H9 (cell line): ENCODE results near the gene AGBL4. TPM values are rescaled to one million over a fixed set of nuclear protein-coding genes. Genes with fewer than 3 reads are reported as not detected.

Experiments
- DNase-seq: peaks from one replicate; pipeline ENCODE4 v3.0.0-alpha.2; 2017
- H2AFZ ChIP-seq: one replicate; pipeline ENCODE4 v1.6.1; 2013; ENCODE audit warnings: mild to moderate bottlenecking, low read length, control low read depth, moderate library complexity
- H2AK5ac ChIP-seq: 2 replicates; pipeline ENCODE4 v1.6.1; 2013; ENCODE audit warnings: low read length, control low read depth, mixed read lengths; ENCODE audit not compliant: insufficient read length
- H2BK120ac ChIP-seq: one replicate; pipeline ENCODE4 v1.6.1; 2013; ENCODE audit warnings: low read depth, mild to moderate bottlenecking, low read length, control low read depth, inconsistent platforms; ENCODE audit not compliant: poor library complexity, severe bottlenecking
- H2BK12ac ChIP-seq: 2 replicates; pipeline ENCODE4 v1.6.1; 2013; ENCODE audit warnings: low read length, control low read depth, mixed read lengths, low read depth; ENCODE audit not compliant: insufficient read length
- H2BK15ac ChIP-seq: 2 replicates; pipeline ENCODE4 v1.6.1; 2013; ENCODE audit warnings: low read depth, low read length, control low read depth
- H2BK20ac ChIP-seq: one replicate; pipeline ENCODE4 v1.6.1; 2013; ENCODE audit warnings: low read depth, mild to moderate bottlenecking, low read length, control low read depth, inconsistent platforms; ENCODE audit not compliant: poor library complexity, severe bottlenecking
- H2BK5ac ChIP-seq: 2 replicates; pipeline ENCODE4 v1.6.1; 2013; ENCODE audit warnings: low read length, control low read depth, mixed read lengths; ENCODE audit not compliant: insufficient read length
- H3K14ac ChIP-seq: 2 replicates; pipeline ENCODE4 v1.6.1; 2013; ENCODE audit warnings: low read length, control low read depth; ENCODE audit not compliant: insufficient read depth
- H3K18ac ChIP-seq: 2 replicates; pipeline ENCODE4 v1.6.1; 2013; ENCODE audit warnings: low read depth, mild to moderate bottlenecking, mixed read lengths, low read length, control low read depth; ENCODE audit not compliant: insufficient read length
- H3K23ac ChIP-seq: 2 replicates; pipeline ENCODE4 v1.6.1; 2013; ENCODE audit warnings: low read length, control low read depth, mixed read lengths, low read depth; ENCODE audit not compliant: insufficient read length
- H3K23me2 ChIP-seq: 2 replicates; pipeline ENCODE4 v1.6.1; 2013; ENCODE audit warnings: low read depth, mild to moderate bottlenecking, mixed read lengths, low read length, control low read depth; ENCODE audit not compliant: insufficient read length, poor library complexity, severe bottlenecking
- H3K27ac ChIP-seq: 2 replicates; pipeline ENCODE4 v1.5.1; 2013; ENCODE audit warnings: low read length, control low read depth, mixed read lengths, low read depth; ENCODE audit not compliant: insufficient read length
- H3K27me3 ChIP-seq: 2 replicates; pipeline ENCODE4 v1.6.1; 2013; ENCODE audit warnings: low read length, control low read depth, inconsistent platforms; ENCODE audit not compliant: insufficient read depth
- H3K4ac ChIP-seq: 2 replicates; pipeline ENCODE4 v1.6.1; 2013; ENCODE audit warnings: low read depth, mild to moderate bottlenecking, control low read depth, inconsistent platforms, low read length, moderate library complexity
- H3K4me1 ChIP-seq: 2 replicates; pipeline ENCODE4 v1.6.1; 2013; ENCODE audit warnings: low read length, control low read depth, inconsistent platforms; ENCODE audit not compliant: insufficient read depth
- H3K4me2 ChIP-seq: 2 replicates; pipeline ENCODE4 v1.6.1; 2013; ENCODE audit warnings: low read length, control low read depth, mixed read lengths; ENCODE audit not compliant: insufficient read length, insufficient read depth
- H3K56ac ChIP-seq: 2 replicates; pipeline ENCODE4 v1.6.1; 2013; ENCODE audit warnings: low read depth, mild to moderate bottlenecking, mixed read lengths, low read length, control low read depth; ENCODE audit not compliant: insufficient read length
- H3K79me1 ChIP-seq: 2 replicates; pipeline ENCODE4 v1.6.1; 2013; ENCODE audit warnings: low read depth, mild to moderate bottlenecking, moderate library complexity, low read length, control low read depth, inconsistent platforms; ENCODE audit not compliant: insufficient read depth, poor library complexity, severe bottlenecking
- H3K79me2 ChIP-seq: 2 replicates; pipeline ENCODE4 v1.6.1; 2013; ENCODE audit warnings: low read length, control low read depth, inconsistent platforms; ENCODE audit not compliant: insufficient read depth
- H3K9ac ChIP-seq: 2 replicates; pipeline ENCODE4 v1.6.1; 2013; ENCODE audit warnings: low read length, control low read depth, mixed read lengths; ENCODE audit not compliant: insufficient read length; ENCODE audit errors: extremely low read depth
- H3K9me3 ChIP-seq: one replicate; pipeline ENCODE4 v1.6.1; 2013; ENCODE audit warnings: low read depth, low read length, inconsistent platforms; ENCODE audit not compliant: control insufficient read depth
- H3T11ph ChIP-seq: one replicate; pipeline ENCODE4 v1.6.1; 2013; ENCODE audit warnings: mild to moderate bottlenecking, low read length, control low read depth, inconsistent platforms
- H4K20me1 ChIP-seq: one replicate; pipeline ENCODE4 v1.6.1; 2013; ENCODE audit not compliant: control insufficient read depth, insufficient read length, insufficient read depth
- H4K5ac ChIP-seq: 2 replicates; pipeline ENCODE4 v1.6.1; 2013; ENCODE audit warnings: low read depth, mild to moderate bottlenecking, mixed read lengths, low read length, control low read depth; ENCODE audit not compliant: insufficient read length
- H4K8ac ChIP-seq: replicated peaks from 2 replicates; pipeline ENCODE4 v1.6.1; 2013; ENCODE audit warnings: low read length, control low read depth, mixed read lengths, low read depth; ENCODE audit not compliant: insufficient read length
- H4K91ac ChIP-seq: 2 replicates; pipeline ENCODE4 v1.6.1; 2013; ENCODE audit warnings: low read depth, mild to moderate bottlenecking, moderate library complexity, mixed read lengths, low read length, control low read depth; ENCODE audit not compliant: insufficient read length
- H3K27ac Mint-ChIP-seq, 3 experiments: 2 replicates in 2 of 3; 3 replicates in 1 of 3; pipeline ENCODE4 v1.8.0; 2020 to 2021; ENCODE audit warnings: mixed read lengths in 3 of 3, mild to moderate bottlenecking in 1 of 3, moderate library complexity in 1 of 3
- H3K27me3 Mint-ChIP-seq: 2 replicates; pipeline ENCODE4 v1.8.0; 2021; ENCODE audit warnings: low read depth, mild to moderate bottlenecking, moderate library complexity, mixed read lengths
- H3K36me3 Mint-ChIP-seq, 3 experiments: 2 replicates in 2 of 3; 3 replicates in 1 of 3; pipeline ENCODE4 v1.8.0; 2020 to 2021; ENCODE audit warnings: low read depth in 3 of 3, mixed read lengths in 3 of 3; ENCODE audit not compliant: insufficient read depth in 1 of 3
- H3K4me1 Mint-ChIP-seq, 2 experiments: 2 replicates each; pipeline ENCODE4 v1.8.0; 2020; ENCODE audit warnings: mixed read lengths in 2 of 2
- H3K4me3 Mint-ChIP-seq, 2 experiments: 2 replicates in 1 of 2; 3 replicates in 1 of 2; pipeline ENCODE4 v1.8.0; 2020 to 2021; ENCODE audit warnings: mild to moderate bottlenecking in 2 of 2, mixed read lengths in 2 of 2, moderate library complexity in 1 of 2
- H3K9me3 Mint-ChIP-seq, 2 experiments: 2 replicates in 1 of 2; 3 replicates in 1 of 2; pipeline ENCODE4 v1.8.0; 2020; ENCODE audit warnings: mild to moderate bottlenecking in 2 of 2, mixed read lengths in 2 of 2, moderate library complexity in 1 of 2
- WGBS: extraction: QIAGEN DNeasy Blood & Tissue Kit; methylation state at CpG from one replicate; pipeline ENCODE4 v1.1.7; 2013; ENCODE audit warnings: missing lambda C conversion rate, low lambda C conversion rate, mixed read lengths; ENCODE audit not compliant: insufficient read length; ENCODE audit errors: extremely low coverage; 5-methylcytosine and 5-hydroxymethylcytosine counted together
- total RNA-seq: library from RNA; stranded (reverse); gene quantifications from 2 replicates; pipeline ENCODE4 v1.2.1, GENCODE V29; 2021
- TF ChIP-seq, protein P1 (sequence below): fragments of 200-600 bp; sonication (generic); conservative IDR thresholded peaks from 3 replicates; pipeline ENCODE4 v1.8.0; 2021; ENCODE audit warnings: antibody characterized with exemption, mild to moderate bottlenecking

The AGBL4 gene
- total RNA-seq, 1 experiment from 2014 or later = not detected

GRCh38 chr1:48817505-48818114 lies 1206.1 kb downstream of the AGBL4 start:
- Histone ChIP-seq H4K91ac (no peak overlapping the region), H3K27ac (no peak overlapping the region), H2BK120ac (no peak overlapping the region), H3K79me1 (no peaks in the 10 kb centered on the region), H4K20me1 (no peaks in the 10 kb centered on the region), H2BK15ac (no peak overlapping the region), H3K23ac (no peak overlapping the region), H3K23me2 (no peaks in the 10 kb centered on the region), H2BK20ac (no peak overlapping the region), H3K27me3 (no peaks in the 10 kb centered on the region), H3K14ac (no peak overlapping the region), H3T11ph (no peak overlapping the region), H3K9ac (no peak overlapping the region), H3K79me2 (no peaks in the 10 kb centered on the region), H4K8ac (no peak overlapping the region), H2AFZ (no peak overlapping the region), H3K18ac (no peak overlapping the region), H3K4me2 (no peak overlapping the region), H4K5ac (no peak overlapping the region), H2BK5ac (no peak overlapping the region), H3K4me1 (no peaks in the 10 kb centered on the region), H3K56ac (no peak overlapping the region), H3K4ac (no peak overlapping the region), H3K9me3 (no peaks in the 10 kb centered on the region), H2BK12ac (no peak overlapping the region), H2AK5ac (no peak overlapping the region)
- Mint-ChIP-seq H3K4me3 (no peak overlapping the region), H3K36me3 (no peaks in the 10 kb centered on the region), H3K27me3 (no peaks in the 10 kb centered on the region; the same call in none of the 2 replicates), H3K9me3 (no peaks in the 10 kb centered on the region), H3K4me1 (no peaks in the 10 kb centered on the region), H3K27ac (no peak overlapping the region)
- no CpG with 5 or more reads among the region's 4 CpGs for WGBS
- TF ChIP-seq, protein P1, sequence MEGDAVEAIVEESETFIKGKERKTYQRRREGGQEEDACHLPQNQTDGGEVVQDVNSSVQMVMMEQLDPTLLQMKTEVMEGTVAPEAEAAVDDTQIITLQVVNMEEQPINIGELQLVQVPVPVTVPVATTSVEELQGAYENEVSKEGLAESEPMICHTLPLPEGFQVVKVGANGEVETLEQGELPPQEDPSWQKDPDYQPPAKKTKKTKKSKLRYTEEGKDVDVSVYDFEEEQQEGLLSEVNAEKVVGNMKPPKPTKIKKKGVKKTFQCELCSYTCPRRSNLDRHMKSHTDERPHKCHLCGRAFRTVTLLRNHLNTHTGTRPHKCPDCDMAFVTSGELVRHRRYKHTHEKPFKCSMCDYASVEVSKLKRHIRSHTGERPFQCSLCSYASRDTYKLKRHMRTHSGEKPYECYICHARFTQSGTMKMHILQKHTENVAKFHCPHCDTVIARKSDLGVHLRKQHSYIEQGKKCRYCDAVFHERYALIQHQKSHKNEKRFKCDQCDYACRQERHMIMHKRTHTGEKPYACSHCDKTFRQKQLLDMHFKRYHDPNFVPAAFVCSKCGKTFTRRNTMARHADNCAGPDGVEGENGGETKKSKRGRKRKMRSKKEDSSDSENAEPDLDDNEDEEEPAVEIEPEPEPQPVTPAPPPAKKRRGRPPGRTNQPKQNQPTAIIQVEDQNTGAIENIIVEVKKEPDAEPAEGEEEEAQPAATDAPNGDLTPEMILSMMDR = peak; percentile 85
- DNase-seq = peak; percentile 80
